Liver (tissue), 9 donors: Measurements from ENCODE around the gene KATNAL2. TPM values are rescaled to one million over a fixed set of nuclear protein-coding genes. Genes with fewer than 3 reads are reported as not detected.

Experiments used
- DNase-seq: peaks from one replicate; pipeline ENCODE4 v3.0.0-alpha.2; 2017; ENCODE audit warnings: low spot score
- H3K27ac ChIP-seq, 2 donors: one replicate each; pipeline ENCODE4 v1.7.0; 2013; ENCODE audit warnings: inconsistent platforms in 2 of 2, low read length in 2 of 2, control low read depth in 1 of 2, low read depth in 1 of 2, mild to moderate bottlenecking in 1 of 2
- H3K27me3 ChIP-seq, 4 donors: one replicate each; pipeline versions ENCODE4 v1.6.1 to v1.7.0; 2013; ENCODE audit warnings: low read length in 3 of 4, inconsistent platforms in 1 of 4, mild to moderate bottlenecking in 1 of 4, moderate library complexity in 1 of 4; ENCODE audit not compliant: control insufficient read depth in 4 of 4, insufficient read depth in 4 of 4
- H3K36me3 ChIP-seq, 4 donors: one replicate each; pipeline versions ENCODE4 v1.6.1 to v1.7.0; 2013; ENCODE audit warnings: low read length in 3 of 4, mild to moderate bottlenecking in 3 of 4, low read depth in 1 of 4, moderate library complexity in 1 of 4; ENCODE audit not compliant: control insufficient read depth in 4 of 4, insufficient read depth in 3 of 4
- H3K4me1 ChIP-seq, 4 donors: one replicate each; pipeline versions ENCODE4 v1.6.1 to v1.7.0; 2013; ENCODE audit warnings: low read length in 3 of 4, mild to moderate bottlenecking in 3 of 4, moderate library complexity in 1 of 4; ENCODE audit not compliant: control insufficient read depth in 4 of 4, insufficient read depth in 4 of 4
- H3K4me3 ChIP-seq, 3 donors: one replicate each; pipeline versions ENCODE4 v1.6.1 to v1.7.0; 2013; ENCODE audit warnings: low read length in 3 of 3, control low read depth in 1 of 3, low read depth in 1 of 3, mild to moderate bottlenecking in 1 of 3
- H3K9ac ChIP-seq, 2 donors: one replicate each; pipeline ENCODE4 v1.7.0; 2013; ENCODE audit warnings: low read length in 2 of 2, mild to moderate bottlenecking in 2 of 2, moderate library complexity in 2 of 2, control low read depth in 1 of 2, low read depth in 1 of 2
- H3K9me3 ChIP-seq, 4 donors: one replicate each; pipeline versions ENCODE4 v1.6.1 to v1.7.0; 2013; ENCODE audit warnings: low read length in 3 of 4; ENCODE audit not compliant: control insufficient read depth in 4 of 4
- EGR1 ChIP-seq, 2 donors: IDR thresholded peaks; 2 replicates each; pipeline ENCODE4 v1.6.1; 2016 to 2018; ENCODE audit warnings: antibody characterized with exemption in 2 of 2, low read depth in 2 of 2
- FOXA1 ChIP-seq: IDR thresholded peaks from 2 replicates; pipeline ENCODE4 v1.6.1; 2016; ENCODE audit warnings: antibody characterized with exemption
- FOXA2 ChIP-seq: IDR thresholded peaks from 2 replicates; pipeline ENCODE4 v1.6.1; 2016; ENCODE audit warnings: antibody characterized with exemption
- GABPA ChIP-seq, 2 donors: IDR thresholded peaks in 1 of 2; conservative IDR thresholded peaks in 1 of 2; 2 replicates each; pipeline ENCODE4 v1.6.1; 2016; ENCODE audit warnings: antibody characterized with exemption in 2 of 2, mild to moderate bottlenecking in 1 of 2, moderate library complexity in 1 of 2
- HNF4A ChIP-seq, 2 donors: conservative IDR thresholded peaks; 2 replicates each; pipeline ENCODE4 v1.6.1; 2016; ENCODE audit warnings: antibody characterized with exemption in 2 of 2, mild to moderate bottlenecking in 2 of 2
- HNF4G ChIP-seq: IDR thresholded peaks from 2 replicates; pipeline ENCODE4 v1.6.1; 2016; ENCODE audit warnings: antibody characterized with exemption
- JUND ChIP-seq, 2 donors: IDR thresholded peaks; 2 replicates each; pipeline ENCODE4 v1.6.1; 2016; ENCODE audit warnings: antibody characterized with exemption in 2 of 2
- MAX ChIP-seq: IDR thresholded peaks from 2 replicates; pipeline ENCODE4 v1.6.1; 2016; ENCODE audit warnings: antibody characterized with exemption
- NR2F2 ChIP-seq: IDR thresholded peaks from 2 replicates; pipeline ENCODE4 v1.6.1; 2016; ENCODE audit warnings: antibody characterized with exemption
- RAD21 ChIP-seq, 2 donors: IDR thresholded peaks; 2 replicates each; pipeline ENCODE4 v1.6.1; 2016; ENCODE audit warnings: antibody characterized with exemption in 2 of 2, mild to moderate bottlenecking in 2 of 2
- REST ChIP-seq: IDR thresholded peaks from 2 replicates; pipeline ENCODE4 v1.6.1; 2016; ENCODE audit warnings: antibody characterized with exemption, mild to moderate bottlenecking
- RXRA ChIP-seq, 2 donors: IDR thresholded peaks; 2 replicates each; pipeline ENCODE4 v1.6.1; 2017 to 2018; ENCODE audit warnings: antibody characterized with exemption in 2 of 2, mild to moderate bottlenecking in 1 of 2
- SP1 ChIP-seq: IDR thresholded peaks from 2 replicates; pipeline ENCODE4 v1.6.1; 2018; ENCODE audit warnings: antibody characterized with exemption, mild to moderate bottlenecking
- TAF1 ChIP-seq: conservative IDR thresholded peaks from 2 replicates; pipeline ENCODE4 v1.6.1; 2016; ENCODE audit warnings: antibody characterized with exemption, mild to moderate bottlenecking
- YY1 ChIP-seq: IDR thresholded peaks from 2 replicates; pipeline ENCODE4 v1.6.1; 2016; ENCODE audit warnings: antibody characterized with exemption, mild to moderate bottlenecking
- WGBS: extraction: QIAGEN DNeasy Blood & Tissue Kit; methylation state at CpG from one replicate; pipeline ENCODE4 v1.1.7; 2013; 5-methylcytosine and 5-hydroxymethylcytosine counted together
- polyA plus RNA-seq, 2 donors: library from polyadenylated mRNA; stranded (reverse) in 1 of 2; unstranded in 1 of 2; fragments of 200-250 nt in 1 of 2; fragments of >200 nt in 1 of 2; fragmentation: Nextera tagmentation in 1 of 2; extraction: Ambion mirVana in 1 of 2; gene quantifications; one replicate each; pipeline versions ENCODE4 v1.2.1 to v1.2.3, GENCODE V29; 2013 to 2015
- total RNA-seq, 2 donors: library from RNA; depleted of rRNA; stranded (reverse); fragments of >200 nt; gene quantifications; one replicate each; pipeline ENCODE4 v1.2.3, GENCODE V29; 2014
- TF ChIP-seq, protein P1 (sequence below): IDR thresholded peaks from 2 replicates; pipeline ENCODE4 v1.6.1; 2016; ENCODE audit warnings: antibody characterized with exemption
- TF ChIP-seq, protein P2 (sequence below): fragments of 150-350 bp; IDR thresholded peaks from 2 replicates; pipeline ENCODE4 v1.5.1; 2017; ENCODE audit warnings: improper control_type of control experiment, low read depth, low read length; ENCODE audit not compliant: missing input control
- TF ChIP-seq, protein P3 (sequence below): IDR thresholded peaks from 2 replicates; pipeline ENCODE4 v1.6.1; 2016; ENCODE audit warnings: antibody characterized with exemption
- donor health status: healthy.
- donor health status: healthy.
- donor health status: healthy.
- donor health status: healthy.
- donor health status: healthy.

Gene KATNAL2
- total and polyA plus RNA-seq, 4 donors, result 0.42 to 4.8 (median 1.5) TPM

DNA sequence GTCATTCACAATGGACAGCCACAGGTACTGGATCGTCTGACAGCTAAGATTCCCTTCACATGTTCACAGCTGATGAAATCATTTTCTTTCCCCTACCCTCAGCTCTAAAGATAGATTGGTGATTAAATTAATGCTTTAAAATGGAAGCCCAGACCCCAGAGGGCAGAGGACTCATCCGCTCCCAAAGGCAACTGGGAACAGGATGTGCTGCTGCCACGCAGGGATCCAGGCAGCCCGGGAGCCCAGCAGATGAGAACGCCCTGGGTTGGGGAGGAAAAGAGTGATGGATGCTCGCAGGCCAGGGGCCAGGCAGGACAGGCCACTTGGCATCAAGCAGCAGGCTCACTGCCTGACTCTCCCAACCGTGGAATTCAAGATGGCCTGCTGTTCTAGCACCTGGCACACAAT lies 191.6 kb downstream of the KATNAL2 start:
- WGBS, result 92% methylated on average over 7 of the region's 7 CpGs
- H3K9ac ChIP-seq, result no peak overlapping the region

More for the DNA sequence above, 191.6 kb downstream of the KATNAL2 start:
- TF ChIP-seq RXRA (IDR thresholded peaks at IDR 0.05) (no peak), YY1 (no peak), FOXA2 (no peak), HNF4G (no peak), TAF1 (no peak), HNF4A (conservative IDR thresholded peaks at IDR 0.05) (no peak), GABPA (IDR thresholded peaks at IDR 0.05 in 1 of 2, conservative IDR thresholded peaks at IDR 0.05 in 1 of 2) (no peak), MAX (no peak), REST (no peak), FOXA1 (no peak), NR2F2 (no peak), JUND (IDR thresholded peaks at IDR 0.05) (no peak), SP1 (no peak), RAD21 (IDR thresholded peaks at IDR 0.05) (no peak), EGR1 (IDR thresholded peaks at IDR 0.05; ENCODE audit: low read depth in 2 of 2) (no peak)
- TF ChIP-seq, protein P1, sequence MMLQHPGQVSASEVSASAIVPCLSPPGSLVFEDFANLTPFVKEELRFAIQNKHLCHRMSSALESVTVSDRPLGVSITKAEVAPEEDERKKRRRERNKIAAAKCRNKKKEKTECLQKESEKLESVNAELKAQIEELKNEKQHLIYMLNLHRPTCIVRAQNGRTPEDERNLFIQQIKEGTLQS, result no peak
- TF ChIP-seq, protein P2, sequence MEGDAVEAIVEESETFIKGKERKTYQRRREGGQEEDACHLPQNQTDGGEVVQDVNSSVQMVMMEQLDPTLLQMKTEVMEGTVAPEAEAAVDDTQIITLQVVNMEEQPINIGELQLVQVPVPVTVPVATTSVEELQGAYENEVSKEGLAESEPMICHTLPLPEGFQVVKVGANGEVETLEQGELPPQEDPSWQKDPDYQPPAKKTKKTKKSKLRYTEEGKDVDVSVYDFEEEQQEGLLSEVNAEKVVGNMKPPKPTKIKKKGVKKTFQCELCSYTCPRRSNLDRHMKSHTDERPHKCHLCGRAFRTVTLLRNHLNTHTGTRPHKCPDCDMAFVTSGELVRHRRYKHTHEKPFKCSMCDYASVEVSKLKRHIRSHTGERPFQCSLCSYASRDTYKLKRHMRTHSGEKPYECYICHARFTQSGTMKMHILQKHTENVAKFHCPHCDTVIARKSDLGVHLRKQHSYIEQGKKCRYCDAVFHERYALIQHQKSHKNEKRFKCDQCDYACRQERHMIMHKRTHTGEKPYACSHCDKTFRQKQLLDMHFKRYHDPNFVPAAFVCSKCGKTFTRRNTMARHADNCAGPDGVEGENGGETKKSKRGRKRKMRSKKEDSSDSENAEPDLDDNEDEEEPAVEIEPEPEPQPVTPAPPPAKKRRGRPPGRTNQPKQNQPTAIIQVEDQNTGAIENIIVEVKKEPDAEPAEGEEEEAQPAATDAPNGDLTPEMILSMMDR, result no peak
- TF ChIP-seq, protein P3, sequence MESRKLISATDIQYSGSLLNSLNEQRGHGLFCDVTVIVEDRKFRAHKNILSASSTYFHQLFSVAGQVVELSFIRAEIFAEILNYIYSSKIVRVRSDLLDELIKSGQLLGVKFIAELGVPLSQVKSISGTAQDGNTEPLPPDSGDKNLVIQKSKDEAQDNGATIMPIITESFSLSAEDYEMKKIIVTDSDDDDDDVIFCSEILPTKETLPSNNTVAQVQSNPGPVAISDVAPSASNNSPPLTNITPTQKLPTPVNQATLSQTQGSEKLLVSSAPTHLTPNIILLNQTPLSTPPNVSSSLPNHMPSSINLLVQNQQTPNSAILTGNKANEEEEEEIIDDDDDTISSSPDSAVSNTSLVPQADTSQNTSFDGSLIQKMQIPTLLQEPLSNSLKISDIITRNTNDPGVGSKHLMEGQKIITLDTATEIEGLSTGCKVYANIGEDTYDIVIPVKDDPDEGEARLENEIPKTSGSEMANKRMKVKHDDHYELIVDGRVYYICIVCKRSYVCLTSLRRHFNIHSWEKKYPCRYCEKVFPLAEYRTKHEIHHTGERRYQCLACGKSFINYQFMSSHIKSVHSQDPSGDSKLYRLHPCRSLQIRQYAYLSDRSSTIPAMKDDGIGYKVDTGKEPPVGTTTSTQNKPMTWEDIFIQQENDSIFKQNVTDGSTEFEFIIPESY, result no peak
- Histone ChIP-seq H3K9me3 (no peaks in the 10 kb centered on the region), H3K4me1 (no peaks in the 10 kb centered on the region), H3K27me3 (no peaks in the 10 kb centered on the region), H3K36me3 (peaks cover 7 to 58% (median 40%) of the 10 kb centered on the region in 4 donors), H3K27ac (no peak overlapping the region), H3K4me3 (no peak overlapping the region)
- no peak for DNase-seq
